Measurements from ENCODE around the gene IFNLR1.

IFNLR1 gene

GRCh38 chr1:24175033-24175755 lies 11.9 kb downstream of the IFNLR1 start:
- DNase-seq, result no peak

- no peak for DNase-seq
Observed at GRCh38 chr1:24173638-24174575, 13.2 kb downstream of the IFNLR1 start.

- DNase-seq, result no peak
Observed at GRCh38 chr1:24172598-24172997, 14.5 kb downstream of the IFNLR1 start.

GRCh38 chr1:24169286-24169685 lies 17.8 kb downstream of the IFNLR1 start:
- DNase-seq, result no peak

GRCh38 chr1:24168245-24168644 lies 18.8 kb downstream of the IFNLR1 start:
- no peak for DNase-seq

GRCh38 chr1:24167008-24167407 lies 20.1 kb downstream of the IFNLR1 start:
- DNase-seq, result no peak

GRCh38 chr1:24165500-24165899 lies 21.6 kb downstream of the IFNLR1 start:
- DNase-seq, result no peak

GRCh38 chr1:24164004-24164403 lies 23.1 kb downstream of the IFNLR1 start:
- no peak for DNase-seq

- no peak for DNase-seq
Observed at GRCh38 chr1:24162201-24162600, 24.9 kb downstream of the IFNLR1 start.

GRCh38 chr1:24161270-24161669 lies 25.8 kb downstream of the IFNLR1 start:
- no peak for DNase-seq

- no peak for DNase-seq
Observed at GRCh38 chr1:24159366-24159765, 27.7 kb downstream of the IFNLR1 start.

GRCh38 chr1:24157918-24158481 lies 29.1 kb downstream of the IFNLR1 start:
- no peak for DNase-seq

- DNase-seq, result no peak
Observed at GRCh38 chr1:24156542-24157260, 30.4 kb downstream of the IFNLR1 start.

GRCh38 chr1:24155011-24155782 lies 31.9 kb downstream of the IFNLR1 start:
- DNase-seq, result no peak

- peak; percentile 46 for DNase-seq
Observed at GRCh38 chr1:24154215-24154614, 32.9 kb downstream of the IFNLR1 start.

GRCh38 chr1:24152631-24153494 lies 34.2 kb downstream of the IFNLR1 start:
- DNase-seq, result no peak

- peak; percentile 59 for DNase-seq
Observed at GRCh38 chr1:24151175-24151533, 35.9 kb downstream of the IFNLR1 start.

- peak; percentile 53 for DNase-seq
Observed at GRCh38 chr1:24150234-24151174, 36.6 kb downstream of the IFNLR1 start.

- no peak for DNase-seq
Observed at GRCh38 chr1:24149866-24150233, 37.2 kb downstream of the IFNLR1 start.

GRCh38 chr1:24147816-24148215 lies 39.3 kb downstream of the IFNLR1 start:
- DNase-seq, result no peak
